Suppressor macrophage treated with lipopolysaccharide for 4 hours (primary cell): ENCODE data around the gene DENND6A.
"Not testable (repeated sequence)": the region's sequence is repeated elsewhere in the genome, so short reads cannot be mapped to it uniquely, and the experiment has no call there.

ENCODE experiments used
- DNase-seq: peaks from one replicate; pipeline ENCODE4 v3.0.0-alpha.2; 2020

Gene DENND6A

DNA sequence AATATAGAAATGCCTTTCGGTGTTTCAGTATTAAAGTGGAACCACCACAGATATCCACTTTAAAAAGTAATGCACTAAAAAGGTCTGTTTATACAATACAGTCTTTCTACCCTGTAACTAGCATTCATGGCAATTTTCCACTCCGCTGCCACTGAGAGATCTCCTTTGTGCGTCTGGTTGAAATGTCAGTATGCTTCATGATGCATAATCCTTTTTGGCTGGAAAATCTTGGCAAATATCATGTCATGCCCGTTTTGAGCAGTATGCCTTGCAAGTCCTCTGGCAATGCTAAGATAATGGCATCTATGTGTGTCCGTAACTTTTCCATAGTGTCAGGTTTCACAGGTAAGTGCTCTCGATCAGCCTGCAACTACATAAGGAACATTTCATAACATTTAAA is 64.9 kb downstream of the DENND6A start:
- DNase-seq = no peak

- no peak for DNase-seq
Observed at GRCh38 chr3:57624801-57625200, 68.1 kb downstream of the DENND6A start.

DNA sequence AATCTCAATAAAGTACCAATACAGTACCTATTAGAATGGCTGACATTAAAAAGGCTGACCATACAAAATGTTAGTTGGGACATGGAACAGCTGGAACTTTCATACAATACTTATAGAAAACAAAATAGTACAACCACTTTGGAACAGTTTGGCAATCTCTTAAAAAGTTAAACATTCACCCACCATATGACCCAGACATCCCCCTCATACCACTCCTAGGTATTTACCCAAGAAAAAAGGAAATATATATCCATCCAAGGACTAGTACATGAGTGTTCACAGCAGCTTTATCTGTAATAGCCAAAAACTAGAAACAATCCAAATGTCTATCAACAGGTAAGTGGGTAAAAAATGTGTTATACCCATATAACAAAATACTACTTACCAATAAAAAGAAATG is 70.5 kb downstream of the DENND6A start:
- no peak for DNase-seq

GRCh38 chr3:57617739-57618138 is 75.1 kb downstream of the DENND6A start:
- DNase-seq = no peak

- DNase-seq = no peak
Observed at GRCh38 chr3:57616233-57616632, 76.6 kb downstream of the DENND6A start.

GRCh38 chr3:57611870-57612269 is 81.0 kb downstream of the DENND6A start:
- DNase-seq = not testable (repeated sequence)

DNA sequence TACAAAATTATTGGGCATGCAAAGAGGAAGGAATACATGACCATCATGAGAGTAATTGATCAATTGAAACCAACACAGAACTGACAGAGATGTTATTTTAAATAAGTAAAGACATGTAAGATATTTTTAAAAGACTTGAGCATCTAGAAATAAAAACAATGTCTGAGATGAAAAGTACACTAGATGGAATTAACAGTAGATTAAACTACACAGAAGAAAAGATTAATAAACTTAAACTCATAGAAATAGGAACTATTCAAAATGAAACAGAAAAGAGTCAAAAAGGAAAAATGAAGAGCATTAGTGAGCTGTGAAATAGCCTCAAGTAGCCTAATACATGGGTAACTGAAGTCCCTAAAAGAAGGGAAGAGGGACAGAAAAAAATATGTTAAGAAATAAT is 87.2 kb downstream of the DENND6A start:
- no peak for DNase-seq

DNA sequence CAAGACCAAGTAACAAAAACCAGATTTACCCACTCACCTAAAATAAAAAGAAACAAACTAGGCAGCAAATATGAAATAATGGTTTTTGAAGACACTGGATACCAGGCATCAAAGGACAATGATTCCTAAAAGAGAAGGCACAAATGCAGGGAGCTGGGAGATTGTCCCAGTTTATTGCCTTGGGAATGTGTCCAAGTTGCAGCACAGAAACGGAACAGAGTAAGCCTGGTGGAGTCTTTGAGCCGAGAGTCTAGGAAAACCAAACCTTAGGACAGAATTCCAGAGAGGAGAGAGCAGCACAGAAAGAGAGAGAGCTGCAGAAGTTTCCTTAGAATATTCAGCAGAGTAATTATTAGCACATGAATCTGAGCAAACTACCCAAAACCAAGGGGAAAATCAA is 87.9 kb downstream of the DENND6A start:
- DNase-seq = no peak

- no peak for DNase-seq
Observed at GRCh38 chr3:57600195-57600594, 92.7 kb downstream of the DENND6A start.

GRCh38 chr3:57598765-57599360 is 94.0 kb downstream of the DENND6A start:
- no peak for DNase-seq

GRCh38 chr3:57597127-57597923 is 95.6 kb downstream of the DENND6A start, which contains the start of gene ARF4:
Gene ARF4 (minus strand): TSS chr3:57597344. CDS start chr3:57597140, 204 bp downstream.
- peak; percentile 99 for DNase-seq

- DNase-seq = peak; percentile 89
Observed at GRCh38 chr3:57596495-57597126, 96.3 kb downstream of the DENND6A start.

GRCh38 chr3:57594576-57594975 is 98.3 kb downstream of the DENND6A start:
- no peak for DNase-seq

- no peak for DNase-seq
Observed at GRCh38 chr3:57594144-57594543, 98.7 kb downstream of the DENND6A start.

- DNase-seq = no peak
Observed at GRCh38 chr3:57592306-57592705, 100.6 kb downstream of the DENND6A start.

DNA sequence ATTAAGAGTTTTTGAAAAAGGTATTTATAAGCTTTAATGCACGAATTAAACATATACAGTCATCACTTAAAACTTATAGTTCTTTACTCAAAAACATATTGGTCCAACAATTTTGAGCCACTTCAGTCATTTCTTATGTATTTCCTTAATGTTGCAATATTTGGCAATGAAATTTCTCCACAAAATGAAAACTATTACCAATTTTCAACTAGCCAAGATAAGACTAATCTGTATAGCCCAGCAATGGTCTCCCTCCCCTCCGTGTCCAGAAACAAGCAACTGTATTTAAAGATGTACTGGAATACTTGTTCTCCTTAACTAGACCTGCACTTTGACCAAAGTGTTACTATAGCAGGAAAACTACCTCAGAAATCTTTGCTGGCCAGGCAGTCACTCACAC is 105.0 kb downstream of the DENND6A start:
- no peak for DNase-seq

DNA sequence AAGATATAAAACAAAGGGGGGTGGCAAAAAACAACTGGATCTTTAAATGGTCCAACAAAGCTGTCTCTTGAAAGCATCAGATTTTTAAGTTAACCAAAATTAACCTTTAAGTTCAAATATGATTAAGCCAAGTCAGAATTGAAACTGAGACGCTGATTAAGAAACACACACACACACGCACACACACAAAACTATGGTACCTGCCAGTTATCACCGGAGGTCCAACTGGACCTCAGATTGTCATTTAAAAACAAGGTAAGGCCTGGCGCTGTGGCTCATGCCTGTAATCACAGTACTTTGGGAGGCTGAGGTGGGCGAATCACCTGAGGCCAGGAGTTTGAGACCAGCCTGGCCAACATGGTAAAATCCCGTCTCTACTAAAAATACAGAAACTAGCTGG is 106.1 kb downstream of the DENND6A start:
- DNase-seq = no peak

DNA sequence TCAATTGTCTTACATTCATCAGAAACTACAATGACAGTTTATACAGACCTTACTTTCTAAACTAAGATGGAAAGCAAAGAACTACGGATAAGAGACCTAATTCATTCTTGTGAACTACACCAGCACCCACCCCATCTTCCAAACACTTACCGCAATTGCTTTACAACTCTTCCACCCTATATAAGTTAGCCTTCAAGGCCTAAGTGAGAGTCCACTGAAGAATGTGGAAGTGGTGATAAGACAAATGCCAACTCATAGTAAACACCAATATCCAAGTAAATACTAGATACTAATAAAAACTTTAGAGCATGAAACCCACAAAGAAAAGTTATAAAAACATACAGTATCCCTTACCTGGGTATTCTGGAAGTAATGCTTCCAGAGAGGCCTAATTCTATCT is 109.3 kb downstream of the DENND6A start:
- no peak for DNase-seq

GRCh38 chr3:57582474-57583168 is 110.3 kb downstream of the DENND6A start:
- DNase-seq = no peak

GRCh38 chr3:57577801-57578200 is 115.1 kb downstream of the DENND6A start:
- no peak for DNase-seq

GRCh38 chr3:57575966-57576626 is 116.8 kb downstream of the DENND6A start:
- no peak for DNase-seq
